Activated CD8-positive, alpha-beta memory T cell treated with anti-CD3 and anti-CD28 coated beads for 1 hour (primary cell): ENCODE results near the gene CARS2.
"Not testable (repeated sequence)": the region's sequence is repeated elsewhere in the genome, so short reads cannot be mapped to it uniquely, and the experiment has no call there.

Experiments used
- DNase-seq, 2 donors: peaks; one replicate each; pipeline ENCODE4 v3.0.0-alpha.2; 2020; ENCODE audit warnings: low read depth in 1 of 2; ENCODE audit errors: extremely low read depth in 1 of 2

The CARS2 gene

GRCh38 chr13:110683921-110684320, 22.0 kb downstream of the CARS2 start:
- DNase-seq: no peak

DNA sequence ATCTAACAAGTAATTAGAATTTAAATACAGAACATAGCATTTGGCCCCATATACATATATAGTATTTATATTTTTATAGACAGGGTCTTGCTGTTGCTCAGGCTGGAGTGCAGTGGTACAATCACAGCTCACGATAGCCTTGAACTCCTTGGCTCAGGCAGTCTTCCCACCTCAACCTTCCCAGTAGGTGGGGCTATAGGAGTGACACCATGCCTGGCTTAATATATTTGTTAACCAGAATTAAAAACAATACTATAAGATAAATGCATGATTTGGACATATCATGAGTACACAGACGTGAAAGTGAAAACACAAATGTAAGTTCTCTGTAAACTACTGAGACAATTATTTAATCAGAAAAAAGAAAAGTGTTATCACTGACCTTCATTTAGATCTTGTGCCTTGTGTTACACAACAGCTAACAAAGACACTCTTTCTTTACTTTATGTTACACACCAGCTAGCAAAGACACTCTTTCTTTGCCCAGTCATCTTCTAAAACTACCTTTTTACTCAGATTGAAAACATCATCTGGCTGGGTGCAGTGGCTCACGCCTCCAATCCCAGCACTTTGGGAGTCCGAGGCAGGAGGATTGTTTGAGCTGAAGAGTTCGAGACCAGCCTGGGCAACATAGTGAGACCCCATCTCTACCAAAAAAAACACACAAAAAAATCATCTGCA, 22.6 kb downstream of the CARS2 start:
- no peak for DNase-seq

DNA sequence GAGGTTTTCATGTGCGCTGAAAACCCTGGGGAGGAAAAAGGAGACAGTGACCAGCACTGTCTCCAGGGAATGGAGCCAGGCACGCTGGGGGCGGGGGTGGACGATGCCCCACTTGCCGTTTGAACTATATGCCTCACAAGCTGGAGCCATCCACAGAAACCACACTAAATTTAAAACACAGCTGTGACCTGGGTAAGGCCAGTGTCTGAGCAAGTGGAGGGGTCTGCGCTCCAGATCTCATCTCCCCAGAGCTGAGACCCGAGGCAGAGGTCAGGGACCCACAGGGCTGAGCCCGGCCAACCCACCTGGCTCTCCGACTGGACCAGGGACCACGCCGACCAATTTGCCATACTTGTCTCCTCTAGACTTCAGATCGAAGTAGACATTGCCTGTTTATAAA, 23.2 kb downstream of the CARS2 start:
- DNase-seq: no peak

- DNase-seq: no peak
Measured at GRCh38 chr13:110681868-110682550, 23.9 kb downstream of the CARS2 start.

- no peak for DNase-seq
Measured at GRCh38 chr13:110680852-110681251, 25.1 kb downstream of the CARS2 start.

DNA sequence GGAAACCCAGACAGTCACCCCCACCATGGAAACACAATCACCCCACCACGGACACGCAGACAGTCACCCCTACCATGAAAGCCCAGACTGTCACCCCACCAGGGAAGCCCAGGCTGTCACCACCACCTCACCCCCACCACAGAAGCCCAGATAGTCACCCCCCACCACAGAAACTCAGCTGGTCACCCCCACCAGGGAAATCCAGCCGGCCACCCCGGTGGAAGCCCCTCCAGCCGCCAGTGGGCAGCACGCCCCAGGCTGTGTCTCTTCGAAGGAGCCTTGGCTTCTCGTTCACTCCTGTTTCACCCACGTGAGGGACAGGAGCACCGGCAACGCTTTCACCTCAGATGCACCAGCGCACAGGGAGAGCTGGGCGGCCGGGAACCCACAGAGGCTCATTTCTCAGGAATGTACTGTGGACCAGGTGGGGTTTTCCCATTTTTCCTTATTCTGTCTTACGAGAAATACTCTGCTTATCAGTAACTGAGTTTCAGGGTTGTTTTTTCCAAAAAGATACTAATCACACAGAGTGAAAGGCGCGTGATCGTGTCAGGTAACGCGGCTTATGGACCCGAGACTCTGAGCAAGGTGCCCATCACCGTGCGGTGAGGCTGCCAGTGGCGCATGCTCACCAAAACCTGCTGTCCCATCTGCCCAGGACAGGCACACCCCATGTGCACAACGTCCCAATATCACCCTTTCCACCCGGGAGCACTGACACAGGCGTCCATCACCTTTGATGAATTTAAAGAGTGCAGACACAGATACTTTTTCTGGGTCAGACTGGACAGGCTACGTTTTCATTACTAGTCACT, 28.0 kb downstream of the CARS2 start:
- DNase-seq: no peak

GRCh38 chr13:110676595-110677587, 29.0 kb downstream of the CARS2 start:
- no peak for DNase-seq

GRCh38 chr13:110669814-110670213, 36.1 kb downstream of the CARS2 start:
- DNase-seq: not testable (repeated sequence)

DNA sequence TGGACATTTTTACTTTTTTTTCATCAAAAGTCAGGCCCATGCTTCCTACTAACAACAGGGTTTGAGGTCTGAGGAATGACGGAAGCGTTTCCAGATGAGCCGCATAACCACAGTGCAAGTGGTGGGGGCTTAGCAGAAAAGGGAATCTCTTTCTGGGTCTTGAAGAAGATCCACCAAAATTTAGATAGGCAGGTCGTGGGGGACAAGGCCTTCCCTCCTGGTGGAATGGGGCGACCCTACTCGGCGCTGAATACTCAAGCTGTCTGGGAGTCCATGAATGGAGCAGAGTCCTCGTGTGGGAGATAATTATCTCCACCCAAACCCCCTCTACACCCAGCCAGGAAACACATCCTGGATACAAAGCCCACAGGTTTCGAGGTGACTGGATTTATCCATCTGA, 36.9 kb downstream of the CARS2 start:
- DNase-seq: no peak

GRCh38 chr13:110666255-110666533, 39.7 kb downstream of the CARS2 start:
- no peak for DNase-seq

DNA sequence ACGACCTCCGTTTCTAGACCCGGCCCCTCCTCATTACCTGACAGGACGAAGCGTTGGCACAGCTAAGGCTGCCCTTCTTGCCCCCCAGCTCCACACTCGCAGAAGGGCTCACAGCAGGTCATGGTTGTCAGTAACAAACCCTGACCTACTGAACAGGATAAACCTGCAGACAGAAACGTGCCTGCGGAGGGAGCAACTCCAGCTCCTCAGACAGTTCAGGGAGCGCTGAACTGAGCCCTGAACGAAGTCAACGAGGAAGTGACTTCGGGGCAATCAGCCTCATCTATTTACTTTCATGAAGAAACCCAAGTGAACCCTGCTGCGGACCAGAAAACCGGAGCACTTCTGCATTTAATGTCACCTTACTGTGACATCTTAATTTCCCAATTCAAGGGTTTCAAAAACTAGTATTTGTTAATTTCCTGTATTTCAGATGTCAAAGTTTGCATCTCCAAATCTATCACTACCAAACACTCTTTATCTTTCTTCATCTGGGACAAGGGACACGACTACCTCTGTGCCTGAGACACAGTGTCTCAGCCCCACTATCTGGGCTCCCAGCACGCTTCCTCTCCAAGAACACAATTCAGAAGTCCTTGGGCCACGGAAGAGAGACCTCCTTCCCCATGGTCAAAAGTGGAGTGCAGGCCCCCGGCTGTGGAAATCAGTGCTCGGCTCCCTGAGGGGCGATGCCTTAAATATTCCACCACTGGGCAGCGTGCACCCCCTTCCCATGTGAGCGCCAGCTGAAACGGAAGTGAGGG, 40.2 kb downstream of the CARS2 start:
- DNase-seq: no peak

GRCh38 chr13:110664673-110665072, 41.2 kb downstream of the CARS2 start:
- no peak for DNase-seq

DNA sequence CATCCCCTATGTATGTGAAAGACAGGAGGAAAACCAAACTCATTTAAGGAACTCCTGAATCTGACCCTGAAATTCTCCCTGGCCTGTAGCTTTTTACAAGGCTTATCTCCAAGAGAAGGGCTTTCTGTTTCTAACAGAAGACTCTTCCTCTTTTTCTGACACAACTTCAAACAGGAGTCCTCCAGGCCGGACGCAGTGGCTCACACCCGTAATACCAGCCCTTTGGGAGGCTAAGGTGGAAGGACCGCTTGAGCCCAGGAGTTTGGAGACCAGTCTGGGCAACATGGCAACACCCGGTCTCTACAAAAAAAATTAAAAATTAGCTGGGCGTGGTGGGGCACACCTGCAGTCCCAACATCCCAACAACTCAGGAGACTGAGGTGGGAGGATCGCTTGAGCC, 41.9 kb downstream of the CARS2 start:
- DNase-seq: no peak

DNA sequence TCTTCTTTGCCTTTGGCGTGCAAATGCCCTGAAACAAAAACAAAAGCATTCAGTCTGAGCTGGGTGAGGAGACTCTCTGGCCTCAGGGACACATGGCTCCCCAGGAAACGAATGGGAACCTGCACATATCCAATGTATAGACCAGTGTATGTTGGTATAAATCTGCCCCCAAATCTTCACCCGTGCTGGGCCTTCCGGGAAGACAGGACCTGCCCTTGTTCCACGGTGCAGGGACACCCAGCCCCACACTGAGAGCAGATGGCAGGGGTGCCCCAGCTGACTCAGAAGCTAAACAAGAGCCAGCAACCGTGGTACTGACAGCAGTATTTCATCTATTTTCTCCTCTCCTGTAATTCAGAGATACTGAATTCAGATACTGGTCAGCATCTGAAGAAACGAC, 42.4 kb downstream of the CARS2 start:
- no peak for DNase-seq

DNA sequence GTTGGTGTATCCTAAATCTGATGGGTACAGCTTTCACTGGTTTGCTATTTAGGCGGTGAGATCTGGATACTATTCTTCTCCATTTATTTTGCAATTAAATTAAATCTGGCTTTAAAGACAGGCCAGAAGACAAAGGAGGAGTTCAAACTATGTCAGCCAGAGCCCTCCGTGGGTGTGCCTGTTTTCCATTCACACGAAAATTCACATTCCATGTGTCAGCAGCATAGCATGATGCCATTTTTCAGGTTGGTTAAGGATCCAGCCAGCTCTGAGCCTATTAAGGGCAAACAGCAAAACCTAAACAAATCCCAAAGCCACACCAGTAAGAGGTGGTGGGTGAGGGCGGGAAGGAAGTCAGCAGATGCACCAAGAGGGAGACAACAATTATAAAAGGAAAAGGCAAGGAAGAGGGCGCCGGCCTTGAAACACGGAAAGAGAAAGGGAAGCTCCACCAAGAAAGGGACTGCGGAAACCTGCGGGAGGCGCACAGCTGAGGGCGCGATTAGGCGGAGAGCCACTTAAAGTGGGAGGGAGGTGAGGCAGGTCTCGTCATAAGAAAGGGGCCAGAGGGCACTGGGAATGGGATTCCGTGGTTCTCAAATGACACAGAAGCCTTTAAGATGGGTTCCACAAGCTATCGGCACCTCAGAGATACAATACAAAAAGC, 43.0 kb downstream of the CARS2 start:
- DNase-seq: no peak

- DNase-seq: no peak
Measured at GRCh38 chr13:110662091-110662490, 43.8 kb downstream of the CARS2 start.

- no peak for DNase-seq
Measured at GRCh38 chr13:110661256-110661655, 44.7 kb downstream of the CARS2 start.

GRCh38 chr13:110658218-110658911, 47.6 kb downstream of the CARS2 start:
- DNase-seq: not testable (repeated sequence)

DNA sequence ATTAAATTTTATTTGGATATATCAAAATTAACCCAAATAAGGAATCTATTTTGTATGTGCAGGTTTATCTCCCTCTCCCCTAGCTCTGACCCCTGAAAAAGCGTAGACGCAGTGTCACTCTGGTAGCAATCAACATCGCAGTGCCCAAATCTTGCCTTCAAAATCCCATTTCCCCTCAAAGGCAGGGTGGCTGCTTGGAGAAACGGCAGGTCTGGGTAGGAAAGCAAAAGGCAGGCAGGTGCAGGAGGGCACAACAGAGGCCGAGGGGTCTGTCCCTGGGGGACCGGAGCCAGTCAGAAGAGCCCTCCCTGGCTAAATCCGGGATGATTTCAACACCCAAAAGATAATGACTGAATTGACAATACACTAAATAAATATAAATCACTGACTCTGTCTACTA, 48.7 kb downstream of the CARS2 start:
- DNase-seq: no peak
